VCaP (cell line): Measurements from ENCODE around the gene KANSL1L.

Source experiments
- H3K27ac ChIP-seq: fragments of 450-650 bp; 2 replicates; pipeline ENCODE4 v1.5.1; 2017
- CTCF ChIP-seq: fragments of 450-650 bp; conservative IDR thresholded peaks from 2 replicates; pipeline ENCODE4 v1.5.1; 2017; ENCODE audit warnings: mild to moderate bottlenecking, moderate library complexity

Gene KANSL1L

GRCh38 chr2:210199854-210200253, 28.6 kb upstream of the KANSL1L start:
- no peak overlapping the region for H3K27ac ChIP-seq
- TF ChIP-seq CTCF, result no peak

- peak; percentile 85 for TF ChIP-seq CTCF
- H3K27ac ChIP-seq, result no peak overlapping the region
Measured at GRCh38 chr2:210199186-210199765, 28.1 kb upstream of the KANSL1L start.

DNA sequence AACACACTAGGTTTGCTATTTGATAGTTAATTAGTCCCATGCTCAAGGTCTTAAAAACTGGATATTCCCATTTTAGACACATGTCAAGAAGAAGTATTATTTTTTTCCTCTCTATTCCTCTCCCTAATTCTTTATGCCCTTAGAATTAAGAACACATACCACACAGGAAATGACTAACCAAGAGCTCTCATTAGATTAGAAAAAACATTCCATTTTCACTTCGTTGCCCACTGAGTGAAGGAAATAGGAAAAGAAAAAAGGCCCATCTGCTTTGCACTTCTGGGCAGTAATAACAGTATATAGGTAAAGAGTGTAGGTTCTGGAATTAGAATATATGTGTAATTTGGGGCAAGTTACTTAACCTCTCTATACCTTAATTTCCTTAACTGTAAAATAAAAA, 27.1 kb upstream of the KANSL1L start:
- TF ChIP-seq CTCF, result no peak
- no peak overlapping the region for H3K27ac ChIP-seq

DNA sequence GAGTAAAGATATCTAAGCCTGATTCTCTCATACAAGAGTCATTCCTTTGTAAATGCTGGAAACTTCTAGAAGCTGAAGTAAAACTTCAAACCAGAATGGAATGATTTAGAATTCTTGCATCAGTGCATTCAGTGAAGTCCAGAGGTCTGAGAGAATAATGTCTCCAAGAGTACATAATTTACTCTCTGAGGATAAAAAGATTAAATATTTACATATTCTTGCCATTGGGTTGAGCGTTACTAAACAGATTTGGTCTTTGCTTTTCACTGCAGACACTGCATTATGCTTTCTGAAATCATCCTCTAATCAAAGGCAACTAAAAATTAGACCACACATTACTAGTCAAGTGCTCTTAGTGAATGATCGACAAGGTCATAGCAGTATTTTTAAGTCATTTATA, 26.5 kb upstream of the KANSL1L start:
- no peak overlapping the region for H3K27ac ChIP-seq
- no peak for TF ChIP-seq CTCF

GRCh38 chr2:210195101-210195852, 24.1 kb upstream of the KANSL1L start:
- no peak overlapping the region for H3K27ac ChIP-seq

DNA sequence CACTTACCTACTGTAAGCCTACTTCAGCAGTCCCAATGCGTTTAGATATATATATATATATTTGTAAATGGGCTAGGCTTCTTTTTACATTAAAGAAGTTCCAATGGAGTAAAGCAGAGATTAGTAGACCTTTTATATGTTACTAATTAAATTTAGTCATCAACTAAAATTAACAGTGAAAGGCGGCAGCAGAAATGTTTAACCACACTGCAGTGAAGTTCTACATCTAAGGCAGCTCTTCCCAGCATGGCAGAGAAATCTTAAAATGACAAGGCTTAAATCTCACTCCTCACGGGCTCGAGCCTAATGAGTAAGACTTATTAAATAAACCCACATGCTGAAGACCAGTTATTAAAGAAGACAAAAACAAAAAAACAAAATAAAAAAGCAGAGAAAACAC, 19.1 kb upstream of the KANSL1L start:
- peak overlapping the region; percentile 7; the same call in 1 of the 2 replicates for H3K27ac ChIP-seq
- no peak for TF ChIP-seq CTCF

More at GRCh38 chr2:210195101-210195852, 24.1 kb upstream of the KANSL1L start:
- peak; percentile 84 for TF ChIP-seq CTCF

DNA sequence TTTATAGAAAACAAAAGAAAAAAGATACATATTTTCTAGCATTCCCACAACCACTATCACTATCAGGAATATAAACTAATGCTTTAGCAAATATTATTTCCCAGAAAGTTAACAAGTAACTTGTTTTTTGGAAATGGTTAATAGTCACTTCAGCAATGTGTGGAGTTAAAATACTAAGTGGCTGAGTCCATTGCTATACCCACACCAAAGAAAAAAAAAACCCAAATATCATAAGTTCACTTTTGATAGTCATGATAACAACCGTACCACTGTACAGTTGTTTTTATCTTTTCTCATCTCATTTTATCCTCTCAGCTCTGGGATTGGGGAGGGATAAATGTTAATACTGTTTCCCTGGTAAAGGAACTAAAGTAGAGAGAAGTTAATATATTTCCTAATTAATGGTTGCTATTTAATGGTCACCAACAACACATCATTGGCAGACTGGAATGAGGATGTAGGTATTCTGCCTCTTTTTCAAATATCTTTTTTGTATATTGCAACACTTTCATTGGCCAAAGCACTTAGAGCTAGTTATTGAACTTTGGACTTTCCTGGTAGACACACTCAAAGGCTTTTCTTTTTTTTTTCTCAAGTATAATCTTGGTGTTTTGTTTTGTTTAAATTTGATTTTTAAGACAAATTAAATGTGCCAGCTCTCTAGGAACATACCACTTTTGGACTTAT, 18.4 kb upstream of the KANSL1L start:
- no peak for TF ChIP-seq CTCF
- H3K27ac ChIP-seq, result peak overlapping the region; percentile 7; the same call in 1 of the 2 replicates
